Keratinocyte (primary cell): ENCODE data around the gene UMODL1. TPM values are rescaled to one million over a fixed set of nuclear protein-coding genes. Genes with fewer than 3 reads are reported as not detected.

Experiments used
- DNase-seq: peaks from one replicate; pipeline ENCODE4 v3.0.0-alpha.2; 2011; ENCODE audit warnings: low read depth, missing footprints, low spot score
- FAIRE-seq: peaks from 2 replicates; lab custom pipeline; 2011; peaks lifted over from hg19 to GRCh38; lab: Jason Lieb, UNC
- H2AFZ ChIP-seq: 2 replicates; pipeline ENCODE4 v1.6.0; 2012; ENCODE audit warnings: low read length, control low read depth, inconsistent platforms; ENCODE audit not compliant: control insufficient read depth
- H3K27ac ChIP-seq: 2 replicates; pipeline ENCODE4 v1.5.1; 2011; ENCODE audit warnings: low read length; ENCODE audit not compliant: control insufficient read depth, insufficient read depth
- H3K27me3 ChIP-seq: 3 replicates; pipeline ENCODE4 v1.6.0; 2011; ENCODE audit warnings: low read length; ENCODE audit not compliant: control insufficient read depth, insufficient read depth; ENCODE audit errors: extremely low read depth
- H3K36me3 ChIP-seq, 2 experiments: 2 replicates in 1 of 2; 3 replicates in 1 of 2; pipeline ENCODE4 v1.5.1; 2011; ENCODE audit warnings: low read length in 2 of 2, mild to moderate bottlenecking in 1 of 2; ENCODE audit not compliant: control insufficient read depth in 2 of 2, insufficient read depth in 2 of 2; ENCODE audit errors: extremely low read depth in 1 of 2
- H3K4me1 ChIP-seq: 3 replicates; pipeline ENCODE4 v1.5.1; 2011; ENCODE audit warnings: low read length; ENCODE audit not compliant: control insufficient read depth, insufficient read depth; ENCODE audit errors: extremely low read depth
- H3K4me2 ChIP-seq: 3 replicates; pipeline ENCODE4 v1.6.0; 2011; ENCODE audit warnings: low read depth, low read length; ENCODE audit not compliant: control insufficient read depth, insufficient read depth; ENCODE audit errors: extremely low read depth
- H3K4me3 ChIP-seq, 3 experiments: fragments of 200-600 bp in 1 of 3; sonication (generic) in 1 of 3; 2 replicates in 2 of 3; 3 replicates in 1 of 3; pipeline ENCODE4 v1.5.1; 2011 to 2016; ENCODE audit warnings: low read length in 3 of 3, mild to moderate bottlenecking in 3 of 3, control low read depth in 2 of 3, inconsistent platforms in 1 of 3, low read depth in 1 of 3, mixed read lengths in 1 of 3, mixed run types in 1 of 3, moderate library complexity in 1 of 3; ENCODE audit not compliant: control insufficient read depth in 2 of 3, insufficient read depth in 2 of 3; ENCODE audit errors: extremely low read depth in 1 of 3
- H3K79me2 ChIP-seq: 2 replicates; pipeline ENCODE4 v1.6.0; 2012; ENCODE audit warnings: low read length; ENCODE audit not compliant: control insufficient read depth, insufficient read depth
- H3K9ac ChIP-seq: 3 replicates; pipeline ENCODE4 v1.6.0; 2011; ENCODE audit warnings: low read length; ENCODE audit not compliant: control insufficient read depth, insufficient read depth; ENCODE audit errors: extremely low read depth
- H3K9me1 ChIP-seq: 3 replicates; pipeline ENCODE4 v1.6.0; 2011; ENCODE audit warnings: low read length; ENCODE audit not compliant: control insufficient read depth, insufficient read depth; ENCODE audit errors: extremely low read depth
- H3K9me3 ChIP-seq: 2 replicates; pipeline ENCODE4 v1.5.1; 2012; ENCODE audit warnings: low read depth, low read length; ENCODE audit not compliant: control insufficient read depth
- H4K20me1 ChIP-seq: 3 replicates; pipeline ENCODE4 v1.6.0; 2011; ENCODE audit warnings: low read length; ENCODE audit not compliant: control insufficient read depth, insufficient read depth; ENCODE audit errors: extremely low read depth
- EZH2 ChIP-seq: IDR thresholded peaks from one replicate; pipeline ENCODE4 v1.6.1; 2012; ENCODE audit warnings: inconsistent platforms, mild to moderate bottlenecking, low read length, moderate library complexity
- dilution Hi-C: fragments of 300-500 bp; cut with MboI; formaldehyde crosslinking; loops from one replicate; pipeline ENCODE4 v1.7.0; 2020; ENCODE audit warnings: low sequenced_read_pairs; ENCODE audit not compliant: extremely low pct_ligation_motif_present
- polyA plus RNA-seq, 5 experiments: library from polyadenylated mRNA; depleted of rRNA in 3 of 5; stranded (reverse) in 3 of 5; stranded (forward) in 1 of 5; unstranded in 1 of 5; fragments of >200 nt; gene quantifications; 1 replicate in 1 of 5; 2 replicates in 3 of 5; 3 replicates in 1 of 5; pipeline versions ENCODE4 v1.2.1 to v1.2.3, GENCODE V29; 2011 to 2012; ENCODE audit warnings: missing spikeins in 2 of 5, low read depth in 1 of 5, low replicate concordance in 1 of 5
- TF ChIP-seq, protein P1 (sequence below), 3 experiments: IDR thresholded peaks in 1 of 3; conservative IDR thresholded peaks in 1 of 3; optimal IDR thresholded peaks in 1 of 3; 2 replicates in 2 of 3; 3 replicates in 1 of 3; pipeline versions ENCODE3 to v1.5.1; 2011; ENCODE audit warnings: low read length in 3 of 3, mild to moderate bottlenecking in 3 of 3, moderate library complexity in 2 of 3, control low read depth in 1 of 3, inconsistent platforms in 1 of 3; ENCODE audit not compliant: insufficient read depth in 2 of 3; ENCODE audit errors: extremely low read depth in 1 of 3

UMODL1 gene
- polyA plus RNA-seq, 1 donor (not counting 4 experiments of a cell fraction or from before 2014, with no cell fraction given), result 0.03 TPM

DNA sequence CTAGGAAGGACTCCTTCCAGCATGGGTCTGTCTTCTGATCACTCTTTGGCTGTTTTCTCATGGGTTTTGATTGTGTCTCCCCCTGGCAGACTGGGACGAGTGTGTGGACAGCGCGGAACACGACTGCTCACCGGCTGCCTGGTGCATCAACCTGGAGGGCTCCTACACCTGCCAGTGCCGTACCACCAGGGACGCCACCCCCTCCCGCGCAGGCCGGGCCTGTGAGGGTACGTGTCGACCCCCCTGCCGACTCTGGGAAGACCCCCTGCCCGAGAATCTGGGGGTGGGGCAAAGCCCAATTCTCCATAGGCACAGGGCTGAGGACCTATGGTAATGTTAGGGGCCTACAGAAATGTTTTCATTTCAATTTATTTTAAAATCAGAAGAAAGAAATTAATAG lies 38.4 kb downstream of the UMODL1 start:
- H4K20me1 ChIP-seq, result no peaks in the 10 kb centered on the region
- no peak for DNase-seq
- no peak overlapping the region for H3K4me3 ChIP-seq
- H3K4me1 ChIP-seq, result peaks cover 13% of the 10 kb centered on the region
- no peak for FAIRE-seq
- H3K9me1 ChIP-seq, result no peaks in the 10 kb centered on the region
- no peak overlapping the region for H3K4me2 ChIP-seq
- no peaks in the 10 kb centered on the region for H3K79me2 ChIP-seq
- H3K27me3 ChIP-seq, result peaks cover 19% of the 10 kb centered on the region
- H3K9ac ChIP-seq, result no peak overlapping the region
- dilution Hi-C loops, result no loop called here
- H3K27ac ChIP-seq, result no peak overlapping the region
- no peaks in the 10 kb centered on the region for H3K36me3 ChIP-seq
- H3K9me3 ChIP-seq, result no peaks in the 10 kb centered on the region
- H2AFZ ChIP-seq, result no peak overlapping the region
- no peak for TF ChIP-seq EZH2
- TF ChIP-seq, protein P1, sequence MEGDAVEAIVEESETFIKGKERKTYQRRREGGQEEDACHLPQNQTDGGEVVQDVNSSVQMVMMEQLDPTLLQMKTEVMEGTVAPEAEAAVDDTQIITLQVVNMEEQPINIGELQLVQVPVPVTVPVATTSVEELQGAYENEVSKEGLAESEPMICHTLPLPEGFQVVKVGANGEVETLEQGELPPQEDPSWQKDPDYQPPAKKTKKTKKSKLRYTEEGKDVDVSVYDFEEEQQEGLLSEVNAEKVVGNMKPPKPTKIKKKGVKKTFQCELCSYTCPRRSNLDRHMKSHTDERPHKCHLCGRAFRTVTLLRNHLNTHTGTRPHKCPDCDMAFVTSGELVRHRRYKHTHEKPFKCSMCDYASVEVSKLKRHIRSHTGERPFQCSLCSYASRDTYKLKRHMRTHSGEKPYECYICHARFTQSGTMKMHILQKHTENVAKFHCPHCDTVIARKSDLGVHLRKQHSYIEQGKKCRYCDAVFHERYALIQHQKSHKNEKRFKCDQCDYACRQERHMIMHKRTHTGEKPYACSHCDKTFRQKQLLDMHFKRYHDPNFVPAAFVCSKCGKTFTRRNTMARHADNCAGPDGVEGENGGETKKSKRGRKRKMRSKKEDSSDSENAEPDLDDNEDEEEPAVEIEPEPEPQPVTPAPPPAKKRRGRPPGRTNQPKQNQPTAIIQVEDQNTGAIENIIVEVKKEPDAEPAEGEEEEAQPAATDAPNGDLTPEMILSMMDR (optimal IDR thresholded peaks at IDR 0.05 in 1 of 3, IDR thresholded peaks at IDR 0.05 in 1 of 3, conservative IDR thresholded peaks at IDR 0.05 in 1 of 3; ENCODE audit: extremely low read depth in 1 of 3, insufficient read depth in 2 of 3, low read length in 3 of 3), result no peak

DNA sequence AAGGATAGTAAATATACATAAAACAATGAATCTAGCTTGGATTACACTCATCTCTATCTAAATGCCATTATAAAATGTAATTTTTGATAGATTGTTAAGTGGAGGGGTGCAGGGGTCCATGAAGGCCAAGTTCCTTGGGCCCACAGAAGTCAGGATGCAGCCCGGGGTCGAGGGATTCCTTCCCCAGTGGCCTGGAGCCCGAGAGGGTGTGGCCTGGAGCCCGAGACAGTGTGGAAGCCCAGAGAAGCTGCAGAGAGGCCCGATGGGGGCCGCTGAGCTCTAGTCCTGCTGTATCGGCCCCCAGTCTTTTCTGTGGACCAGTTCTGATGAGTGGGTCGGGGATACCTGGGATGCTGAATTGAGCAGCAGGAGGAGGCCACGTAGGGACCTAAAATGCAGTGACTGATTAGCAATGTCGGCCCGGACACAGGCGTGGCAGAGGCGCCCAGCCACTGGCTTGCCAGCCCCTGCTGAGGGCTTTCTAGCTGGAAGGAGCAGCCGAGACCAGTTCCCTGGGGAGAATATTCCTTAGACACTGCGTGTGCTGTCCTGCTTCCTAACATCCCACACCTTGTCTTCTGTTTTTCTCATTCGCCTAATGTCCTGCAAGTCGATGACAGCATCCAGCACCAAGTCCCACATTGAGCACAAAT lies 38.9 kb downstream of the UMODL1 start:
- DNase-seq, result no peak
- H3K9me1 ChIP-seq, result no peaks in the 10 kb centered on the region
- H3K4me1 ChIP-seq, result peaks cover 13% of the 10 kb centered on the region
- no peaks in the 10 kb centered on the region for H3K79me2 ChIP-seq
- H4K20me1 ChIP-seq, result no peaks in the 10 kb centered on the region
- no peaks in the 10 kb centered on the region for H3K9me3 ChIP-seq
- H3K4me3 ChIP-seq, result no peak overlapping the region
- FAIRE-seq, result no peak
- no peak overlapping the region for H3K4me2 ChIP-seq
- H3K36me3 ChIP-seq, result no peaks in the 10 kb centered on the region
- H3K27me3 ChIP-seq, result peaks cover 19% of the 10 kb centered on the region
- no peak for TF ChIP-seq EZH2
- TF ChIP-seq, protein P1 (optimal IDR thresholded peaks at IDR 0.05 in 1 of 3, IDR thresholded peaks at IDR 0.05 in 1 of 3, conservative IDR thresholded peaks at IDR 0.05 in 1 of 3; ENCODE audit: extremely low read depth in 1 of 3, insufficient read depth in 2 of 3, low read length in 3 of 3), result no peak
- H3K9ac ChIP-seq, result no peak overlapping the region
- dilution Hi-C loops, result no loop called here
- H2AFZ ChIP-seq, result no peak overlapping the region
- no peak overlapping the region for H3K27ac ChIP-seq
